K562 (cell line): ENCODE data around the gene FERMT1. TPM values are rescaled to one million over a fixed set of nuclear protein-coding genes. Genes with fewer than 3 reads are reported as not detected.

Source experiments
- ATAC-seq: fragments of 200-7000 bp; cut with Tn5 transposase; 3 replicates; pipeline ENCODE4 v1.9.1; 2020; ENCODE audit warnings: moderate library complexity
- BruUV-seq: library from RNA; stranded (reverse); fragments of 400-500 nt; replicated peaks from 2 replicates; lab custom pipeline; 2021; lab: Mats Ljungman, UMichigan
- CTCF ChIA-PET: fragments of 300-600 bp; formaldehyde crosslinking; extraction: SDS; loops from one replicate; lab custom pipeline; 2021; ENCODE audit warnings: low intra/inter-chr PET ratio; lab: Yijun Ruan, JAX
- POLR2A ChIA-PET: fragments of 300-600, 350-650 bp; sonication (Branson Sonifier 250); formaldehyde crosslinking; extraction: SDS; loops from one replicate; lab custom pipeline; 2021; ENCODE audit warnings: antibody characterized with exemption, inconsistent platforms; lab: Yijun Ruan, JAX
- DNase-seq, 4 experiments: peaks; one replicate each; pipeline versions ENCODE4 v3.0.0 to v3.0.0-alpha.2; 2011 to 2018; ENCODE audit warnings: low spot score in 3 of 4, mixed read lengths in 3 of 4; ENCODE audit errors: extremely low read depth in 1 of 4
- FAIRE-seq: peaks from 2 replicates; lab custom pipeline; 2011; peaks lifted over from hg19 to GRCh38; lab: Jason Lieb, UNC
- H2AFZ ChIP-seq: 2 replicates; pipeline ENCODE4 v1.6.0; 2011; ENCODE audit warnings: low read depth, low read length, control low read depth, inconsistent platforms
- H3K27ac ChIP-seq: fragments of 200-600 bp; 3 replicates; pipeline ENCODE4 v1.8.0; 2011; ENCODE audit warnings: low read depth, mild to moderate bottlenecking, control low read depth, inconsistent platforms, low read length, moderate library complexity, mixed read lengths; ENCODE audit errors: extremely low read depth
- H3K27me3 ChIP-seq, 2 experiments: fragments of 300-600 bp in 1 of 2; 2 replicates in 1 of 2; 3 replicates in 1 of 2; pipeline versions ENCODE4 v1.6.0 to v1.8.0; 2011; ENCODE audit warnings: inconsistent platforms in 2 of 2, low read length in 2 of 2, mild to moderate bottlenecking in 1 of 2, mixed read lengths in 1 of 2, moderate library complexity in 1 of 2; ENCODE audit not compliant: control insufficient read depth in 2 of 2, insufficient read depth in 2 of 2
- H3K36me3 ChIP-seq: fragments of 300-600 bp; 3 replicates; pipeline ENCODE4 v1.8.0; 2011; ENCODE audit warnings: mild to moderate bottlenecking, low read length, inconsistent platforms; ENCODE audit not compliant: control insufficient read depth, insufficient read depth
- H3K4me1 ChIP-seq, 2 experiments: fragments of 200-600 bp in 1 of 2; replicated peaks in 1 of 2; 2 replicates in 1 of 2; 3 replicates in 1 of 2; pipeline versions ENCODE4 v1.5.1 to v1.8.0; 2011; ENCODE audit warnings: inconsistent platforms in 2 of 2, low read length in 2 of 2, mild to moderate bottlenecking in 1 of 2, mixed read lengths in 1 of 2, moderate library complexity in 1 of 2; ENCODE audit not compliant: control insufficient read depth in 2 of 2, insufficient read depth in 2 of 2
- H3K4me2 ChIP-seq: 2 replicates; pipeline ENCODE4 v1.6.1; 2011; ENCODE audit warnings: low read length, control low read depth, inconsistent platforms, mixed read lengths; ENCODE audit not compliant: insufficient read depth
- H3K4me3 ChIP-seq: fragments of 200-600 bp; sonication (generic), shearing (Covaris generic); 2 replicates; pipeline ENCODE4 v1.5.1; 2016; ENCODE audit warnings: control low read depth, inconsistent platforms
- H3K79me2 ChIP-seq: fragments of 200-600 bp; 3 replicates; pipeline ENCODE4 v1.8.0; 2011; ENCODE audit warnings: low read length, inconsistent platforms; ENCODE audit not compliant: control insufficient read depth, insufficient read depth
- H3K9ac ChIP-seq, 2 experiments: 2 replicates each; pipeline versions ENCODE4 v1.6.0 to v1.6.1; 2011; ENCODE audit warnings: low read depth in 2 of 2, low read length in 2 of 2, control low read depth in 1 of 2, inconsistent platforms in 1 of 2, mild to moderate bottlenecking in 1 of 2, mixed read lengths in 1 of 2; ENCODE audit not compliant: insufficient read depth in 1 of 2
- H3K9me1 ChIP-seq: one replicate; pipeline ENCODE4 v1.6.0; 2011; ENCODE audit warnings: inconsistent platforms, mild to moderate bottlenecking, low read length, moderate library complexity; ENCODE audit not compliant: control insufficient read depth, insufficient read depth
- H3K9me3 ChIP-seq: replicated peaks from 2 replicates; pipeline ENCODE4 v1.5.1; 2011; ENCODE audit warnings: low read depth, low read length, inconsistent platforms; ENCODE audit not compliant: control insufficient read depth, insufficient read depth
- H4K20me1 ChIP-seq: replicated peaks from 2 replicates; pipeline ENCODE4 v1.6.1; 2011; ENCODE audit warnings: low read length, inconsistent platforms, mixed read lengths; ENCODE audit not compliant: control insufficient read depth, insufficient read depth
- BMI1 ChIP-seq: fragments of 150-350 bp; IDR thresholded peaks from 2 replicates; pipeline ENCODE4 v1.6.1; 2014; ENCODE audit warnings: low read length
- BRF1 ChIP-seq: IDR thresholded peaks from 3 replicates; pipeline ENCODE4 v1.6.1; 2011; ENCODE audit warnings: borderline replicate concordance, mild to moderate bottlenecking; ENCODE audit not compliant: insufficient read length; ENCODE audit errors: extremely low read depth
- CHD1 ChIP-seq: fragments of 200-600 bp; sonication (generic); IDR thresholded peaks from one replicate; pipeline ENCODE4 v1.6.1; 2012; ENCODE audit warnings: mild to moderate bottlenecking, moderate library complexity, low read length, inconsistent platforms
- KDM1A ChIP-seq, 2 experiments: fragments of 450-650 bp; IDR thresholded peaks; 2 replicates each; pipeline ENCODE4 v1.6.1; 2016; ENCODE audit warnings: mild to moderate bottlenecking in 2 of 2
- KLF13 ChIP-seq: fragments of 450-650 bp; IDR thresholded peaks from 2 replicates; pipeline ENCODE4 v1.6.1; 2016; ENCODE audit warnings: missing genetic modification characterization, low read depth, mild to moderate bottlenecking, missing compliant biosample characterization, moderate library complexity, borderline replicate concordance
- MEF2D ChIP-seq: conservative IDR thresholded peaks from 2 replicates; pipeline ENCODE4 v1.6.1; 2016; ENCODE audit warnings: low read depth, missing genetic modification characterization, missing compliant biosample characterization
- NR4A1 ChIP-seq, 2 experiments: fragments of 250-450 bp in 1 of 2; fragments of 450-650 bp in 1 of 2; sonication (Bioruptor Pico) in 1 of 2; IDR thresholded peaks; 2 replicates each; pipeline versions ENCODE4 v1.4.0 to v1.6.1; 2016 to 2020; ENCODE audit warnings: mild to moderate bottlenecking in 2 of 2, missing compliant biosample characterization in 1 of 2, missing genetic modification characterization in 1 of 2, moderate library complexity in 1 of 2
- XRCC4 ChIP-seq: IDR thresholded peaks from one replicate; pipeline ENCODE4 v1.6.1; 2011; ENCODE audit not compliant: insufficient read depth, insufficient read length; ENCODE audit errors: extremely low read depth
- ZNF165 ChIP-seq: fragments of 250-450 bp; sonication (Bioruptor Pico); IDR thresholded peaks from 2 replicates; pipeline ENCODE4 v1.4.0; 2020; ENCODE audit warnings: borderline replicate concordance
- ZNF431 ChIP-seq: sonication (generic); formaldehyde crosslinking; IDR thresholded peaks from 2 replicates; pipeline ENCODE4 v1.8.0; 2022; ENCODE audit warnings: mild to moderate bottlenecking, missing genetic modification reagents
- ZNF778 ChIP-seq: fragments of 450-650 bp; formaldehyde crosslinking; IDR thresholded peaks from 2 replicates; pipeline ENCODE4 v1.4.0; 2020; ENCODE audit warnings: mild to moderate bottlenecking, moderate library complexity
- in situ Hi-C: fragments of 300-500 bp; cut with MboI; formaldehyde crosslinking; loops from 4 replicates; pipeline ENCODE4 v1.15.0; 2018; ENCODE audit warnings: inconsistent platforms, mixed read lengths
- intact Hi-C: fragments of 100-400 bp; cut with micrococcal nuclease; formaldehyde crosslinking; loops from 2 replicates; pipeline ENCODE4 v1.14.2; 2022
- polyA plus RNA-seq, 8 experiments: library from polyadenylated mRNA; depleted of rRNA in 4 of 8; stranded (reverse) in 5 of 8; unstranded in 3 of 8; fragments of >200 nt; fragmentation: Nextera tagmentation in 2 of 8; fragmentation: Illumina TruSeq in 1 of 8; extraction: Ambion mirVana in 2 of 8; extraction: Trizol in 1 of 8; gene quantifications; 2 replicates each; pipeline versions ENCODE4 v1.2.1 to v1.2.3, GENCODE V29; 2011 to 2014; ENCODE audit warnings: inconsistent platforms in 1 of 8, missing spikeins in 1 of 8
- total RNA-seq, 7 experiments: library from RNA; depleted of rRNA in 6 of 7; stranded (reverse); fragments of >200 nt in 6 of 7; fragmentation: Illumina TruSeq in 2 of 7; extraction: Trizol in 2 of 7; gene quantifications; 2 replicates each; pipeline versions ENCODE4 v1.2.1 to v1.2.3, GENCODE V29; 2011 to 2021; ENCODE audit warnings: low replicate concordance in 1 of 7
- TF ChIP-seq, protein P1 (sequence below): fragments of 450-650 bp; IDR thresholded peaks from 2 replicates; pipeline ENCODE4 v1.6.1; 2016; ENCODE audit warnings: mild to moderate bottlenecking, moderate library complexity

The FERMT1 gene
- total and polyA plus RNA-seq, 9 of the 15 experiments (the other 6 are each of a cell fraction or from before 2014, with no cell fraction given) = 0.07 TPM; not detected in 8

DNA sequence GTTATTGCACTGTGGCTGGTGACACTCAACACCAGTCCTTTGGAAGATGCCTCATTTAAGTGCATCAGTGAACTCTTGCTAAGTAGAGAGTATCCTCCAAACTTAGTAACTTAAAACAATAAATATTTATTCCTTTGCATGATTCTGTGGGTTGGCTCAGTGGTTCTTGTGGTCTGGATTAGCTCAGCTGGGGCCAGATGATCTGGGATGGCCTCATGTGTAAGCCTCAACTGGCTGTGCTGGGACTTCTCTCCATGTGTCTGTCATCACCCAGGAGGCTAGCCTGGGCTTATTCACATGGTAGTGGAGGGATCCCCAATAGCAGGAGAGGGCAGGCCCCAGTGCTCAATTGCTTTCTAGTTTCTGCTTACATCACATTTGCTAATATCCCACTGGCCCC lies 77.3 kb downstream of the FERMT1 start:
- no TSS peak for BruUV-seq
- Histone ChIP-seq H3K36me3 (peaks cover 5% of the 10 kb centered on the region; the same call in 2 of the 3 replicates), H4K20me1 (no peaks in the 10 kb centered on the region), H3K27ac (no peak overlapping the region), H2AFZ (no peak overlapping the region), H3K9me3 (no peaks in the 10 kb centered on the region), H3K4me2 (no peak overlapping the region), H3K9me1 (no peaks in the 10 kb centered on the region), H3K27me3 (no peaks in the 10 kb centered on the region), H3K9ac (no peak overlapping the region), H3K79me2 (no peaks in the 10 kb centered on the region), H3K4me1 (peaks cover 0 to 10% of the 10 kb centered on the region in 2 experiments; a peak in 1 of 5 replicates), H3K4me3 (no peak overlapping the region)
- no peak for DNase-seq
- ChIA-PET POLR2A (interaction anchor here (0.6 kb wide), 1 partner anchor 11 kb away, joined by 3 read pairs; no protein-coding TSS in a partner anchor), CTCF (no interaction called here)
- in situ Hi-C loops (no loop called here), intact Hi-C loops (no loop called here)
- FAIRE-seq = no peak
- ATAC-seq = no peak
- TF ChIP-seq ZNF431 (CRISPR knock-in tag) = no peak
- no peak for TF ChIP-seq KLF13 (tag)
- no peak for TF ChIP-seq ZNF778 (CRISPR knock-in tag)
- no peak for TF ChIP-seq MEF2D (tag)
- TF ChIP-seq CHD1 = no peak
- no peak for TF ChIP-seq XRCC4
- no peak for TF ChIP-seq BMI1
- TF ChIP-seq KDM1A (IDR thresholded peaks at IDR 0.05) = no peak
- TF ChIP-seq, protein P1, sequence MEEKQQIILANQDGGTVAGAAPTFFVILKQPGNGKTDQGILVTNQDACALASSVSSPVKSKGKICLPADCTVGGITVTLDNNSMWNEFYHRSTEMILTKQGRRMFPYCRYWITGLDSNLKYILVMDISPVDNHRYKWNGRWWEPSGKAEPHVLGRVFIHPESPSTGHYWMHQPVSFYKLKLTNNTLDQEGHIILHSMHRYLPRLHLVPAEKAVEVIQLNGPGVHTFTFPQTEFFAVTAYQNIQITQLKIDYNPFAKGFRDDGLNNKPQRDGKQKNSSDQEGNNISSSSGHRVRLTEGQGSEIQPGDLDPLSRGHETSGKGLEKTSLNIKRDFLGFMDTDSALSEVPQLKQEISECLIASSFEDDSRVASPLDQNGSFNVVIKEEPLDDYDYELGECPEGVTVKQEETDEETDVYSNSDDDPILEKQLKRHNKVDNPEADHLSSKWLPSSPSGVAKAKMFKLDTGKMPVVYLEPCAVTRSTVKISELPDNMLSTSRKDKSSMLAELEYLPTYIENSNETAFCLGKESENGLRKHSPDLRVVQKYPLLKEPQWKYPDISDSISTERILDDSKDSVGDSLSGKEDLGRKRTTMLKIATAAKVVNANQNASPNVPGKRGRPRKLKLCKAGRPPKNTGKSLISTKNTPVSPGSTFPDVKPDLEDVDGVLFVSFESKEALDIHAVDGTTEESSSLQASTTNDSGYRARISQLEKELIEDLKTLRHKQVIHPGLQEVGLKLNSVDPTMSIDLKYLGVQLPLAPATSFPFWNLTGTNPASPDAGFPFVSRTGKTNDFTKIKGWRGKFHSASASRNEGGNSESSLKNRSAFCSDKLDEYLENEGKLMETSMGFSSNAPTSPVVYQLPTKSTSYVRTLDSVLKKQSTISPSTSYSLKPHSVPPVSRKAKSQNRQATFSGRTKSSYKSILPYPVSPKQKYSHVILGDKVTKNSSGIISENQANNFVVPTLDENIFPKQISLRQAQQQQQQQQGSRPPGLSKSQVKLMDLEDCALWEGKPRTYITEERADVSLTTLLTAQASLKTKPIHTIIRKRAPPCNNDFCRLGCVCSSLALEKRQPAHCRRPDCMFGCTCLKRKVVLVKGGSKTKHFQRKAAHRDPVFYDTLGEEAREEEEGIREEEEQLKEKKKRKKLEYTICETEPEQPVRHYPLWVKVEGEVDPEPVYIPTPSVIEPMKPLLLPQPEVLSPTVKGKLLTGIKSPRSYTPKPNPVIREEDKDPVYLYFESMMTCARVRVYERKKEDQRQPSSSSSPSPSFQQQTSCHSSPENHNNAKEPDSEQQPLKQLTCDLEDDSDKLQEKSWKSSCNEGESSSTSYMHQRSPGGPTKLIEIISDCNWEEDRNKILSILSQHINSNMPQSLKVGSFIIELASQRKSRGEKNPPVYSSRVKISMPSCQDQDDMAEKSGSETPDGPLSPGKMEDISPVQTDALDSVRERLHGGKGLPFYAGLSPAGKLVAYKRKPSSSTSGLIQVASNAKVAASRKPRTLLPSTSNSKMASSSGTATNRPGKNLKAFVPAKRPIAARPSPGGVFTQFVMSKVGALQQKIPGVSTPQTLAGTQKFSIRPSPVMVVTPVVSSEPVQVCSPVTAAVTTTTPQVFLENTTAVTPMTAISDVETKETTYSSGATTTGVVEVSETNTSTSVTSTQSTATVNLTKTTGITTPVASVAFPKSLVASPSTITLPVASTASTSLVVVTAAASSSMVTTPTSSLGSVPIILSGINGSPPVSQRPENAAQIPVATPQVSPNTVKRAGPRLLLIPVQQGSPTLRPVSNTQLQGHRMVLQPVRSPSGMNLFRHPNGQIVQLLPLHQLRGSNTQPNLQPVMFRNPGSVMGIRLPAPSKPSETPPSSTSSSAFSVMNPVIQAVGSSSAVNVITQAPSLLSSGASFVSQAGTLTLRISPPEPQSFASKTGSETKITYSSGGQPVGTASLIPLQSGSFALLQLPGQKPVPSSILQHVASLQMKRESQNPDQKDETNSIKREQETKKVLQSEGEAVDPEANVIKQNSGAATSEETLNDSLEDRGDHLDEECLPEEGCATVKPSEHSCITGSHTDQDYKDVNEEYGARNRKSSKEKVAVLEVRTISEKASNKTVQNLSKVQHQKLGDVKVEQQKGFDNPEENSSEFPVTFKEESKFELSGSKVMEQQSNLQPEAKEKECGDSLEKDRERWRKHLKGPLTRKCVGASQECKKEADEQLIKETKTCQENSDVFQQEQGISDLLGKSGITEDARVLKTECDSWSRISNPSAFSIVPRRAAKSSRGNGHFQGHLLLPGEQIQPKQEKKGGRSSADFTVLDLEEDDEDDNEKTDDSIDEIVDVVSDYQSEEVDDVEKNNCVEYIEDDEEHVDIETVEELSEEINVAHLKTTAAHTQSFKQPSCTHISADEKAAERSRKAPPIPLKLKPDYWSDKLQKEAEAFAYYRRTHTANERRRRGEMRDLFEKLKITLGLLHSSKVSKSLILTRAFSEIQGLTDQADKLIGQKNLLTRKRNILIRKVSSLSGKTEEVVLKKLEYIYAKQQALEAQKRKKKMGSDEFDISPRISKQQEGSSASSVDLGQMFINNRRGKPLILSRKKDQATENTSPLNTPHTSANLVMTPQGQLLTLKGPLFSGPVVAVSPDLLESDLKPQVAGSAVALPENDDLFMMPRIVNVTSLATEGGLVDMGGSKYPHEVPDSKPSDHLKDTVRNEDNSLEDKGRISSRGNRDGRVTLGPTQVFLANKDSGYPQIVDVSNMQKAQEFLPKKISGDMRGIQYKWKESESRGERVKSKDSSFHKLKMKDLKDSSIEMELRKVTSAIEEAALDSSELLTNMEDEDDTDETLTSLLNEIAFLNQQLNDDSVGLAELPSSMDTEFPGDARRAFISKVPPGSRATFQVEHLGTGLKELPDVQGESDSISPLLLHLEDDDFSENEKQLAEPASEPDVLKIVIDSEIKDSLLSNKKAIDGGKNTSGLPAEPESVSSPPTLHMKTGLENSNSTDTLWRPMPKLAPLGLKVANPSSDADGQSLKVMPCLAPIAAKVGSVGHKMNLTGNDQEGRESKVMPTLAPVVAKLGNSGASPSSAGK = no peak
- TF ChIP-seq NR4A1 (CRISPR knock-in tag; IDR thresholded peaks at IDR 0.05) = no peak
- no peak for TF ChIP-seq NR4A1 (tag; IDR thresholded peaks at IDR 0.05)
- no peak for TF ChIP-seq BRF1
- TF ChIP-seq ZNF165 = no peak
